T-helper 17 cell (primary cell): ENCODE data around the gene PSMD13. TPM values are rescaled to one million over a fixed set of nuclear protein-coding genes. Genes with fewer than 3 reads are reported as not detected.

Experiments
- ATAC-seq: fragments of 150-1000 bp; cut with Tn5 transposase; 2 replicates; pipeline ENCODE4 v1.10.0; 2021; ENCODE audit warnings: mild to moderate bottlenecking, moderate library complexity
- DNase-seq, 3 donors: peaks; one replicate each; pipeline versions ENCODE4 v3.0.0 to v3.0.0-alpha.2; 2020 to 2021
- H3K9me3 ChIP-seq: one replicate; pipeline ENCODE4 v1.7.0; 2013; ENCODE audit warnings: low read length, mild to moderate bottlenecking; ENCODE audit not compliant: control insufficient read depth, poor library complexity, severe bottlenecking
- H3K27ac Mint-ChIP-seq: one replicate; pipeline ENCODE4 v1.8.0; 2022; ENCODE audit warnings: mild to moderate bottlenecking, moderate library complexity, mixed read lengths
- H3K27me3 Mint-ChIP-seq: one replicate; pipeline ENCODE4 v1.8.0; 2022; ENCODE audit warnings: mixed read lengths
- H3K36me3 Mint-ChIP-seq: one replicate; pipeline ENCODE4 v1.8.0; 2022; ENCODE audit warnings: low read depth, mixed read lengths
- H3K4me1 Mint-ChIP-seq: one replicate; pipeline ENCODE4 v1.8.0; 2022; ENCODE audit warnings: mild to moderate bottlenecking, mixed read lengths
- H3K4me3 Mint-ChIP-seq: one replicate; pipeline ENCODE4 v1.8.0; 2022; ENCODE audit warnings: mild to moderate bottlenecking, moderate library complexity, mixed read lengths
- total RNA-seq, 4 donors: library from RNA in 2 of 4; stranded (reverse) in 2 of 4; gene quantifications; one replicate each; pipeline ENCODE4 v1.2.3 and lab custom pipeline; 2022 to 2026

Gene PSMD13
- total RNA-seq, 2 donors from 2014 or later: 60.6 to 63.6 TPM

DNA sequence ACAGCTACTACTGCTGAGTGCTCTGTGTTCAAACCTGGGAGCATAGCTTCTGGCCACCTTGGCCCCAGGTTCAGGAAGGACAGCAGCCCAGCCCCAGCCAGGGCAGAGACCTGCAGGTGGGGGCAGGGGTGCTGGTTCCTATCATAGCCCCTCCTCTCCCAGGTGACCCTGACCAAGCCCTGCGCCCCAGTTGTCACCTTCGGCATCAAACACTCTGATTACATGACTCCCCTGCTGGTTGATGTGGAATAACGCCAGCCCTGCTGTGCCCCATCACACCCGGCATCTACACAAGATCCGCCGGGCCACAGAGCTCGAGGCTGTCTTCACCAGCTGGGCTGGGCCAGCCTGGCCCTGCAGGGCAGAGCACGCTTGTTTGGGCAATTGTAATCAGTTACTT, 37.0 kb upstream of the PSMD13 start:
- H3K27me3 Mint-ChIP-seq: no peaks in the 10 kb centered on the region
- ATAC-seq: no peak
- no peak overlapping the region for H3K4me3 Mint-ChIP-seq
- H3K9me3 ChIP-seq: no peaks in the 10 kb centered on the region
- peaks cover 3% of the 10 kb centered on the region for H3K36me3 Mint-ChIP-seq
- peaks cover 27% of the 10 kb centered on the region for H3K4me1 Mint-ChIP-seq
- no peak overlapping the region for H3K27ac Mint-ChIP-seq
- no peak for DNase-seq

DNA sequence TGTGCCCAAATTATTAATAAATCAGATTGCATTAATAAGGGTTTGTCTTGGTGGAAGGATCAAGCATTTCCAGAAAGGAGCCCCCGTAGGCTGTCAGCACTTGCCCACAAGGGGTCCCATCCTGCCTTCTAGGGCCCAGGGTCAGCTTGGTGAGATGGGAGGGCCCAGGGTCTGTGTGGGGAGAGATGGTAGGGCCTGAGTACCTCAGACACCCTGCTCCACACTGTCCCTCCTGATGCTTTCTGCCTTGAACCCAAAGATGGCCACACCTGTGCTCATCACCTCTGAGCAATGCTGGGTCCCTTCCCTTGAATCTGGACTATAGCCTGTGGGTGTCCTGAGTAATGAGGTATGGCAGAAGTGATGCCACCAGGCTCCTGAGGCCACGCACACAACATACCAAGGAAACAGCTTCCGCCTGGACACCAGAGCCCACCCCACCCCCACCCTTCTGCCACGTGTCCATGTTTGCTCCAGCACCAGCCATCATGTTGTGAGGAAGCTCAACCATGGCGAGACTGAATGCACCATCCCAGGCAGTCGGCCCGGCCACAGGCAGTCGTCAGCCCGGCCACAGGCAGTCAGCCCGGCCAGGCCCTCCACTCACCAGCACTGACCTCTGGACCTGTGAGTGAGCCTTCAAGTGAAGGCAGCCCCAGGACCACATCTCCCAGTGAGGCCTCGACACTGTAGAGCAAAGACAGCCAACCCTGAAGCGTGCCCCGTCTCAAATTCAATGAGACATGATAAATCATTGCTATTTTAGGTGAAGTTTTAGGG, 36.4 kb upstream of the PSMD13 start:
- H3K27ac Mint-ChIP-seq: no peak overlapping the region
- DNase-seq (no peak), ATAC-seq (no peak)
- H3K4me3 Mint-ChIP-seq: no peak overlapping the region
- H3K9me3 ChIP-seq: no peaks in the 10 kb centered on the region
- no peaks in the 10 kb centered on the region for H3K27me3 Mint-ChIP-seq
- peaks cover 3% of the 10 kb centered on the region for H3K36me3 Mint-ChIP-seq
- H3K4me1 Mint-ChIP-seq: peaks cover 27% of the 10 kb centered on the region

DNA sequence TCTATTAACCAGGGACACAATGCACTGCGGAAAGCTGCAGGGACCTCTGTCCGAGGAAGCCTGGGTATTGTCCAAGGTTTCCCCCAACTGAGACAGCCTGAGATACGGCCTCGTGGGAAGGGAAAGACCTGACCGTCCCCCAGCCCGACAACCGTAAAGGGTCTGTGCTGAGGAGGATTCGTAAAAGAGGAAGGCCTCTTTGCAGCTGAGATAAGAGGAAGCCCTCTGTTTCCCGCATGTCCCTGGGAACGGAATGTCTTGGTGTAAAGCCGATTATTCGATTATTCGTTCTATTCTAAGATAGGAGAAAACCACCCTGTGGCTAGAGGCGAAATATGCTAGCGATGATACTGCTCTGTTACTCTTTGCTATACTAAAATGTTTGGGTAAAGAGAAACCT, 34.8 kb upstream of the PSMD13 start:
- Mint-ChIP-seq H3K4me1 (peaks cover 36% of the 10 kb centered on the region), H3K36me3 (peaks cover 3% of the 10 kb centered on the region), H3K27me3 (no peaks in the 10 kb centered on the region), H3K27ac (peak overlapping the region; percentile 91), H3K4me3 (peak overlapping the region; percentile 50)
- DNase-seq (no peak), ATAC-seq (no peak)
- H3K9me3 ChIP-seq: no peaks in the 10 kb centered on the region

DNA sequence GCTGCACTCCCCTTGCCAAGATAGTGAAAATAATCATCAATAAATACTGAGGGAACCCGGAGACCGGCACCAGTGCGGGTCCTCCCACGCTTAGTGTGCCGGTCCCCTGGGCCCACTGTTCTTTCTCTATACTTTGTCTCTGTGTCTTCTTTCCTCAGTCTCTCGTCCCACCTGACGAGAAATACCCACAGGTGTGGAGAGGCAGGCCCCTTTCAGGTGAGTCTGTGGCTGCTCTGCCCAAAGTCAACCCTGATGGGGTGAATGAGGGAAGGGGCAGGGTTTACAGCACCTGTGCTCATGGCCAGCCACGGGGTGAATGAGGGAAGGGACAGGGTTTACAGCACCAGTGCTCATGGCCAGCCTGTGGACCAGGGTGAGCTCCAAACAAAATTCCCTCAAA, 34.3 kb upstream of the PSMD13 start:
- no peak for DNase-seq
- H3K9me3 ChIP-seq: no peaks in the 10 kb centered on the region
- Mint-ChIP-seq H3K4me1 (peaks cover 37% of the 10 kb centered on the region), H3K27ac (peak overlapping the region; percentile 91), H3K36me3 (peaks cover 3% of the 10 kb centered on the region), H3K27me3 (no peaks in the 10 kb centered on the region), H3K4me3 (peak overlapping the region; percentile 50)
- ATAC-seq: no peak

DNA sequence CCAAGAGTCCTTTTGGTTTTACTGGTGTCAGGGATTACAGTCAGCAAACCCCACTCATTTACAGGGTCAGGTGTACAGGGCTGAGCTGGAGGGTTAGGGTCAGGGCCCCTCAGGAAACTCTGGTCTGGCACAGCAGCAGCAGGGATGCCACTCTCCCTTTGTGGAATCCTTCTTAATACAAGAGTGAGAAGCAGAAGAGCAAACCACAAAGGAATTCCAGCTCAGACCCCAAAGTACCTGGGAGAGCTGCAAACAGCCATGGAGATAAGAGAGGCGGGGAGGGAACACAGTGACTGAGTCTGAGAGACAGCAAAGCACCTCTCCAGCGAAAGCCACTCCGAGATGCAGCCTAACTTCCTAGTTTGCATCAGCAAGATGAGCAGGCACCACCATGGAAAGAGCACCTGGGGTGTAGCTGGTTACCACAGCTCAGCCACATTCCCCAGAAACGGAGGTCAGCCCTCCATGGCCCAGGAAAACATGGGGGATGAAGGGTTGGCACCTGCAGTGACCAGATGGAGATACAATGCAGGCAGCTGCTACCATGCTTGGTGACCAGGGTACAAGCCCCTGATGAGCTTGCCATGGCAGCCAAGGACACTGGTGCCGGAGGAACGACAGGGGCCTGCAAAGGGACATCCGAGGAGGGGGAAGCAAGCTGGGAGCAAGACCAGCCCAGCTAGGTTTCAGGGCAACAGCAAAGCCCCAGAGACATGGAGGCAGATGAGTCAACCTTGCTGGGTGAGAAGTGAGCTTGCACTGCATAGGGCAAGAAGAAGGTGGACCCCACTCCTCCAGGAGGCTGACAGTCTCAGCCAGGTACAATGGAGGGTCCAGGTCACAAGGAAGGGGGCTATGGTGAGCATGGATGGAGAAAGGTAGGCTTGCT, 33.5 kb upstream of the PSMD13 start:
- Mint-ChIP-seq H3K36me3 (peaks cover 5% of the 10 kb centered on the region), H3K27ac (peak overlapping the region; percentile 91), H3K27me3 (no peaks in the 10 kb centered on the region), H3K4me1 (peaks cover 39% of the 10 kb centered on the region), H3K4me3 (peak overlapping the region; percentile 36)
- ATAC-seq (no peak), DNase-seq (no peak)
- H3K9me3 ChIP-seq: no peaks in the 10 kb centered on the region

DNA sequence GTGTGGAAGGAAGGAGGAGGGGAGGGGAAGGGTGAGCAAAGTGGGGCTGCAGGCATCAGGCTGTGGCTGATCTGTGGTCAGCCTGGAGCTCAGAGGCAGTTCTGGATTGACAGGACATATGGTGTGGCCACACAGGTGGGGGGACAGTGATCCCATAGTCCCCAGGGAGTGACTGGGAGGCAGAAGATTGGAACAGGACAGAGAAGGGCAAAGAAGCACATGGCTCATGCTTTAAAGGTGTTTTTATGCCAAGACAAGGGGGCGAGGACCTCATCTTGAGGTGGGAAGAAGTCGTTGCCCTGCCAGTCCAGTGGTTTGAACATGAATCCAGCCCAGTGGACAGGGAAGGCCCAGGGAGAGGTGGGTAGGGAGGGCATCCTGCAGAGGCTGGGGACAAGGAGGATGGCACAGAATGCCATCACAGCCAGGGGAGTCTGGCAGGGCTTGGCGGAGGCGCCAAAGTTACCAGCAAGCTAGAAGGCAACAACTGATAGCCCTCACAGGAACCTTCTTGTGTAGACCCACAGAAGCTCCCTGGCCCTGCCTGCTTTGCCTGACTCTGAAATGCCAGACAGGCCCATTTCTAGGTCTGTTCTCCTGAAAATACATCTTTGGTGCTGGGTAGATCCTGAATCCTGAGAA, 32.7 kb upstream of the PSMD13 start:
- H3K36me3 Mint-ChIP-seq: peaks cover 5% of the 10 kb centered on the region
- peak overlapping the region; percentile 47 for H3K4me3 Mint-ChIP-seq
- H3K9me3 ChIP-seq: no peaks in the 10 kb centered on the region
- H3K27me3 Mint-ChIP-seq: no peaks in the 10 kb centered on the region
- H3K4me1 Mint-ChIP-seq: peaks cover 37% of the 10 kb centered on the region
- peak overlapping the region; percentile 91 for H3K27ac Mint-ChIP-seq
- ATAC-seq (no peak), DNase-seq (no peak)

DNA sequence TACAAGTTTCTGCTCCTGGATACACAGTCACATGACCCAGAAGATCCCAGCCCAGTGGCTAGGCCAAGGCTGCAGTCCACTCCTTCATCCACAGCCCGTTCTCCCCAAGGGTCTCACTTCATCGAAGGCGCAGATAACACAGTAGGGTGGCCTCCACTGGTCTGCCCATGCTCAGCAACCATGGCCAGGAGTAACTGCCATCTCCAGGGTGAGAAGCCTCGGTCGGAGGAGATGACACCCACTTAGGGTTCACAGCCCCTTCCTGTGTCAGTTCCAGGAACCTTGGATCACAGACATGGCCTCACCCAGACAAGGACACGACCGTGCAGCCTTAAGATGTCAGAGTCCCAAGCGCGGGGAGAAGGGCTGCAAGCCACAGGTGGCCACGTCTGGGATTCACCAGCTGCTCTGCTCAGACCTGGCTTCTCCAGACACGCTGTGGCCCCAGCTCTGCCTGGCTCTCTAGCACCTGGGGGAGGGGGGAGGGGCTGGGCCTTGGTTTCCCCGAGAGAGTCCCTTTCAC, 32.1 kb upstream of the PSMD13 start:
- DNase-seq (no peak), ATAC-seq (no peak)
- no peaks in the 10 kb centered on the region for H3K9me3 ChIP-seq
- H3K36me3 Mint-ChIP-seq: peaks cover 5% of the 10 kb centered on the region
- H3K4me3 Mint-ChIP-seq: peak overlapping the region; percentile 47
- no peaks in the 10 kb centered on the region for H3K27me3 Mint-ChIP-seq
- H3K4me1 Mint-ChIP-seq: peaks cover 37% of the 10 kb centered on the region
- no peak overlapping the region for H3K27ac Mint-ChIP-seq

DNA sequence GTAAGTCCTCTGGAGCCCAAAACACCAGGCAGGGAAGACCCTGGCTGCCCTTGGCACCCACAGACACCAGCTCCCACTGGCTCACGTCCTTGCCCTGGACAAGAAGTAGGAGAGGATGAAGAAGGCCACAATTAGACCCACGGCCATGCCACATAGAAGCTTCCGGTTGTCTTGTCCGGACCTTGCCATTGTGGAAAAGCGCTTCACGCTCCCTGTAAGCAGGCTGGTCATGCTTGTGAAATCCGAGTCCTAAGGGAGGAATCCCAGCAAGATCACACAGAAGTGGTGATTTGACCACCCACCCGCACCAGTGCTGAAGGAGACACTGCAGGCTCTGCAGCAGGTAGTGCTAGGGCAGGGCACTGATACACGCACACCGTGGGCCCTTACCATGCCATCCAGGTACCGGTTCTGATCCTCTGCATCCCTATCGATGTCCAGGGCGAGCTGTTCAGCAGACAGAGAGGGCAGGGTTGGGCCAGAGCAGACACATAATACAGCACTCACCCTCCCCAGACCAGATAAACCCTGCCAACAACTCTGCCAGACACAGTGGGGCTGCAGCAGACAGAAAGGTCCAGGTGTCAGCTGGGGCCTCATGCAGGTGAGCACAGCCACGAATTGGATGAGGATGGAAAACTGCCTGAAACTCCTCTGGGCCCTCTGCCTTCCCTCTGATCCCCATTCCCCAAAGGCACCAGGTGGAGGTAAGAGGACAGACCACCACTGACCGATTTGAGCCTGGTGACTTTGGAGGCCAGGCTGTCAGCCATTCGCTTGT, 31.4 kb upstream of the PSMD13 start:
- Mint-ChIP-seq H3K4me1 (peaks cover 43% of the 10 kb centered on the region), H3K36me3 (peaks cover 5% of the 10 kb centered on the region), H3K27ac (peak overlapping the region; percentile 97), H3K4me3 (peak overlapping the region; percentile 98), H3K27me3 (no peaks in the 10 kb centered on the region)
- ATAC-seq (no peak), DNase-seq (no peak)
- no peaks in the 10 kb centered on the region for H3K9me3 ChIP-seq

DNA sequence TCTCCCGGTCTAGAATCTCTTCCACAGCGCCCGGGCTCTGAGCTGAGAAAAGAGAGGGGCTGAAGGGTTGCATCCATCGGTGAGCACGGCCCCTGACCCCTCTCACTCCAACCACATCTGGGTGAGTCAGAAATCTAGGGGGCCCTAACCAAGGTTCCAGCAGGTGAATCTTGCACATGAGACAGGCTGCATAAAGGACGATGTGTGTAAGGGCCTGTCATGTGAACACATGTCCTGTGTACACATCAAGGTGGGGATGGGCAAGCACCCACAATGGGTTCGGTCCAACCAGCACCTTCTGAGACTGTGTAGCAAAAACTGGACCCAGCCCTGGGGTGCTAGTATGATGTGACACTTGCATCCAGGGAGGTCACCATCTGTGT, 30.8 kb upstream of the PSMD13 start:
- ATAC-seq (no peak), DNase-seq (no peak)
- Mint-ChIP-seq H3K4me3 (peak overlapping the region; percentile 98), H3K27me3 (no peaks in the 10 kb centered on the region), H3K4me1 (peaks cover 43% of the 10 kb centered on the region), H3K27ac (peak overlapping the region; percentile 97), H3K36me3 (peaks cover 5% of the 10 kb centered on the region)
- no peaks in the 10 kb centered on the region for H3K9me3 ChIP-seq

DNA sequence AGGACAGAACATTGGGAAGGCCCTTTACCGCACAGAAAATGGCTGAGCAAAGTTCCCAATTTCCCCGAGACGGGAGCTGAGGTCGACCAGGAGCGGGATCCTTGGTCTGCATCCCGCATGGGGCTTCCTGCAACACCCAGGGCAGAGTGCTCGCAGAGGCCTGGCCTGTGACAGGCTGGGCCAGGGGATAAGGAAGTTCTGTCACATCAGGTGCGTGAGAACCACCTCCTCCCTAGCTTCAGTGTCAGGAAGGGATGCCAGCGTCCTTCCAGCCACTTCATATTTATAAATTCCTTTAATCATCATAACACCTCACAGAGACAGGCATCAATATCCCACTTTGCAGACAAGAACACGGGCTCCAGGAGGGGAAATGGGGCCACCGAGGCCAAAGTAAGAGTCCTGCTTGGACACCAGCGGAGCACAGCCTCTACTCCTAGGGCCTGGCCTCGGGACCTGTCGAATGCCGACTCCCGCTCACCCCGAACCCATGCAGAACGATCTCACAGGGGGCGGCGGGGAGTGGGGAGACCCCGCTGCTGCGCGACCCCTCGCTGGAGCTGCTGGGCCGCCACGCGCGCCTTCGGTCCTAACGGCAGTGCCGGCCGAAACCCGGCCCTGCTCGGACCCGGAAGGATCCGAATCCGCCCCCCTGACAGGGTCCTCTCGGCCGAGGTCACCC, 30.1 kb upstream of the PSMD13 start:
- DNase-seq (no peak), ATAC-seq (no peak)
- Mint-ChIP-seq H3K4me1 (peaks cover 40% of the 10 kb centered on the region), H3K27me3 (no peaks in the 10 kb centered on the region), H3K36me3 (peaks cover 5% of the 10 kb centered on the region), H3K4me3 (peak overlapping the region; percentile 98), H3K27ac (peak overlapping the region; percentile 97)
- no peaks in the 10 kb centered on the region for H3K9me3 ChIP-seq

DNA sequence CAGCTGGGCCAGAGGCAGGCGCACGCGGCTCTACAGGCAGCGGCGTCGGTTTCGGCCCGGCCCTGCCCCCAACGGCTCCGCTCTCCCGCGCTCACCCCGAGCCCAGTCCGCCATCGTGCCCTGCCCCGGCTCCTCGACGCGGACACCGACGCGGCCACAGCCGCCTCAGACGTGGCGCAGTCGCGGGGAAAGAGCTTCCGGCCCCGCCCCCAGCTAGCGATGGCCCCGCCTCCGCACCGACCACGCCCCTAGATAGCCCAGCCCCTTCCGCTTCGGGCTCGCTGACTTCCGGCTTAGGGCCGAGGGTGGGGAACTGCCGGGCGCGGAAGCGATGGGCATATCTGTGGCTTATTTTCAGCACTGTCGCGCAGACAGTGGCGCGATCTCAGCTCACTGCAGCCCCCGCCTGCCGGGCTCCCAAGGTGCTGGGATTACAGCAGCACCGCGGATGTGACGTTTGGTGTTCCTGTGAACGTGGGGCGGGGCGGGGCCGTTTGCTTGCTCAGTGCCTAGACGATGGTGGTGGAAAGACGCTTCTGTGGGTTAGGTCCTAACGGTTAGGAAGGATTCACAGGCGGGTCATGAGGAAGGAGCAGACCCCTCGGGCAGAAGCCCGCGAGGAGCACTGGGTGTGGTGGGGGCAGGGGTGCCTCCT, 29.4 kb upstream of the PSMD13 start, which contains the start of the genes BET1L and RIC8A:
BET1L (minus strand) TSS at position 192 of the 655 bp plus-strand sequence; CDS start at position 114, 78 bp downstream.
RIC8A (plus strand) TSS at position 501 of the 655 bp plus-strand sequence. CDS start 1,147 bp downstream, outside the sequence.
- Mint-ChIP-seq H3K27me3 (no peaks in the 10 kb centered on the region), H3K4me1 (peaks cover 34% of the 10 kb centered on the region), H3K27ac (peak within 1 kb of the TSS; percentile 97), H3K36me3 (peaks cover 5% of the 10 kb centered on the region), H3K4me3 (peak within 1 kb of the TSS; percentile 98)
- peak; percentile 86 for ATAC-seq
- peak; percentile 93 to 97 (median 93) for DNase-seq
- H3K9me3 ChIP-seq: no peaks in the 10 kb centered on the region
